ENCODE results near the gene SRGAP3. TPM values are rescaled to one million over a fixed set of nuclear protein-coding genes. Genes with fewer than 3 reads are reported as not detected.

Gene SRGAP3
- total RNA-seq, 2 experiments from 2014 or later = 2.8 to 3.2 TPM

DNA sequence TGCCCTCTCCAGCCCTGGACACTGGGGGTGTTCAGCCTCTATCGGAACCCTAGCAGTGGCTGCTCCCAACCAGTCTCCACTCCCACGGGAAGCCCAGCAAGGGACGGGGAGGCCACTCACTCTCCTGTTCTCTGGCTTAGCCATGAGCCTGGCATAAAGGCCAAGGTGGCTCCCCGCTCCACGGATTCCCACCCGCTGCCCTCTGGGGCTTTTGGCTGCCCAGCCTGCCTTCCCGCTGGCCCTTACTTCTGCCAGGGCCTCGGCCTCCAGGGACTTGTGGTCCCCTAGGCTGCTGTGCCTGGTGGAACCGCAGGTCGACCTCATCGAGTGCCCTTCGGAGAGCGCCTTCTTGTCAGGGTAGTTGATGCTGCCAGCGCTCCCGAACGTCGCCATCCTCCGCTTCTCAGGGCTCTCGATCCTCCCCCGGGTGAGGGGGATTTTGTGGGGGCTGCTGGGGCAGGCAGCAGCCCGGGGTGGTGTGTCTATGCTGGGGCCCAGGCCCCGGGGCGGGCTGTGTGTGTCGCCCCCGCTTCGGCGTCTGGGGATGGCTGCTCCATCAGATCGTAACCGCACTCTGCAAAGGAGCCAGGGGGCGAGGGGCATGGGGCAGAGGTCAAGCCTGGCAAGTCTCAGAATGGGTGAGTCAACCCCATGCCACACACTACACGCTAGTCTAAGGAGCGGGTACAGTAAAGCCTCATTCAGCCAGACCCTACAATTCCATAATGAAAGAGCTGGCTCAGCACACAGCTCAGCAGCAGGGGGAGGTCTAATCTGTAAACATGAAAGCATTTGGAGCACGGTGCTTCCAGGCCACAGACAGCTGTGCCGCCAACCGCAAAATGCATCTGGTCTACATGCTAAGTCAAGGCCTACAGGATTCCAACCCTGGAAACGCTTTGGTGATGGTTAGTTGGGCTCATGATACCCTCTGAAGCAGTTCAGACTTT lies 258.9 kb downstream of the SRGAP3 start:
- peaks cover 4% of the 10 kb centered on the region for H3K4me1 ChIP-seq (ENCODE audit: insufficient read depth, low read length)
- DNase-seq = no peak
- H3K9me3 ChIP-seq (ENCODE audit: control insufficient read depth in 1 of 2, insufficient read depth in 1 of 2, low read length in 2 of 2) = peaks cover 0 to 7% of the 10 kb centered on the region in 2 experiments
- no peaks in the 10 kb centered on the region for H3K27me3 Mint-ChIP-seq
- ChIA-PET POLR2A (no interaction called here), CTCF (no interaction called here)
- H3K27me3 ChIP-seq (ENCODE audit: control insufficient read depth in 1 of 2, insufficient read depth in 2 of 2, low read length in 2 of 2) = no peaks in the 10 kb centered on the region
- TF ChIP-seq, protein P1, sequence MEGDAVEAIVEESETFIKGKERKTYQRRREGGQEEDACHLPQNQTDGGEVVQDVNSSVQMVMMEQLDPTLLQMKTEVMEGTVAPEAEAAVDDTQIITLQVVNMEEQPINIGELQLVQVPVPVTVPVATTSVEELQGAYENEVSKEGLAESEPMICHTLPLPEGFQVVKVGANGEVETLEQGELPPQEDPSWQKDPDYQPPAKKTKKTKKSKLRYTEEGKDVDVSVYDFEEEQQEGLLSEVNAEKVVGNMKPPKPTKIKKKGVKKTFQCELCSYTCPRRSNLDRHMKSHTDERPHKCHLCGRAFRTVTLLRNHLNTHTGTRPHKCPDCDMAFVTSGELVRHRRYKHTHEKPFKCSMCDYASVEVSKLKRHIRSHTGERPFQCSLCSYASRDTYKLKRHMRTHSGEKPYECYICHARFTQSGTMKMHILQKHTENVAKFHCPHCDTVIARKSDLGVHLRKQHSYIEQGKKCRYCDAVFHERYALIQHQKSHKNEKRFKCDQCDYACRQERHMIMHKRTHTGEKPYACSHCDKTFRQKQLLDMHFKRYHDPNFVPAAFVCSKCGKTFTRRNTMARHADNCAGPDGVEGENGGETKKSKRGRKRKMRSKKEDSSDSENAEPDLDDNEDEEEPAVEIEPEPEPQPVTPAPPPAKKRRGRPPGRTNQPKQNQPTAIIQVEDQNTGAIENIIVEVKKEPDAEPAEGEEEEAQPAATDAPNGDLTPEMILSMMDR (IDR thresholded peaks at IDR 0.05) = no peak
- H3K36me3 Mint-ChIP-seq (ENCODE audit: low read depth) = no peaks in the 10 kb centered on the region
- H3K4me3 ChIP-seq (ENCODE audit: low read length) = no peak overlapping the region
- no peak overlapping the region for H3K27ac ChIP-seq (ENCODE audit: low read depth in 1 of 2, low read length in 2 of 2)
- no peaks in the 10 kb centered on the region for H3K36me3 ChIP-seq (ENCODE audit: insufficient read depth, low read length)
- peaks cover 5% of the 10 kb centered on the region for H3K4me1 Mint-ChIP-seq (ENCODE audit: low read depth)
- no peaks in the 10 kb centered on the region for H3K9me3 Mint-ChIP-seq
- no peak overlapping the region for H3K4me3 Mint-ChIP-seq
- H3K27ac Mint-ChIP-seq = no peak overlapping the region
- intact Hi-C loops (cut with DNase I, micrococcal nuclease) = no loop called here
- ATAC-seq (ENCODE audit: poor library complexity) = no peak

DNA sequence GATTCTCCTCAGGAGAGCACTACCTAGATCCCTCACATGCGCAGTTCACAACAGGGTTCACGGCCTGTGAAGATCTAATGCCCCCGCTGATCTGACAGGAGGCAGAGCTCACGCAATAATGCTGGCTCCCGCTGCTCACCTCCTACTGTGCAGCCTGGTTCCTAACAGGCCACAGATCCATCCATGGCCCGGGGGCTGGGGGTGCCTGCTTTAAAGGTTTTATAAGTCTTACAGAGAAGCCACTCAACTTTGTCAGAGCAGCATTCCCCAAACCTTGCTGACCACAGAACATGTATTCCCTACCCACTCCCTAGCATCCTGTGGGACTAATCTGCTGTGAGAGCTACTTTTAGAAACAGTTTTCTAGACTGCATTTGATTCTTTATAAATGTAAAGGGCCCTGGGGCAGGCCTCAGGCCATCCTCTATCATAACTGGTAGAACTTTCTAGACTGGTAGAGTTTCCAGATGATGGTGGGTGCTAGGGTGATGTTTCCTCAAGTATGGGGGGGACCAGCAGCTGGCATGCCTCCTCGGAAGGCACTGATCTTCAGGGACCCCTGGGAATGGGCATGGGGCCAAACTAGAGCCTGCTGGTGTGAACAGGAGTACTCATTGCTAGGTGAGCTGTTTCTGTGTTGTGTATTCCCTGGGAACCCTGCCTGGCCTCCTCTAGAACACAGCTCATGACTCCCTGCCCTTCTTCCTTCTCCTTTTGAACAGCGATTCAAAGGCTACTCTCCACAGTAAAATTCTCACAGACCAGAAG lies 260.5 kb downstream of the SRGAP3 start:
- H3K9me3 ChIP-seq (ENCODE audit: control insufficient read depth in 1 of 2, insufficient read depth in 1 of 2, low read length in 2 of 2) = peaks cover 0 to 7% of the 10 kb centered on the region in 2 experiments
- no peak overlapping the region for H3K4me3 Mint-ChIP-seq
- H3K36me3 Mint-ChIP-seq (ENCODE audit: low read depth) = no peaks in the 10 kb centered on the region
- intact Hi-C loops (cut with DNase I, micrococcal nuclease) = loop anchor here in 1 of 2 experiments (1.0 kb wide), 2 partner anchors 18 to 313 kb away; no protein-coding TSS in a partner anchor
- H3K27ac Mint-ChIP-seq = no peak overlapping the region
- no peaks in the 10 kb centered on the region for H3K9me3 Mint-ChIP-seq
- H3K36me3 ChIP-seq (ENCODE audit: insufficient read depth, low read length) = no peaks in the 10 kb centered on the region
- H3K27me3 Mint-ChIP-seq = no peaks in the 10 kb centered on the region
- ChIA-PET POLR2A (no interaction called here), CTCF (interaction anchor here (0.8 to 2.1 kb wide), 3 partner anchors 22 to 321 kb away, joined by 3 to 13 read pairs (median 3); no protein-coding TSS in a partner anchor)
- peaks cover 5% of the 10 kb centered on the region for H3K4me1 Mint-ChIP-seq (ENCODE audit: low read depth)
- no peak overlapping the region for H3K27ac ChIP-seq (ENCODE audit: low read depth in 1 of 2, low read length in 2 of 2)
- no peak for ATAC-seq (ENCODE audit: poor library complexity)
- TF ChIP-seq, protein P1 (IDR thresholded peaks at IDR 0.05) = no peak
- no peak for DNase-seq
- H3K4me3 ChIP-seq (ENCODE audit: low read length) = no peak overlapping the region
- H3K4me1 ChIP-seq (ENCODE audit: insufficient read depth, low read length) = peaks cover 4% of the 10 kb centered on the region
- no peaks in the 10 kb centered on the region for H3K27me3 ChIP-seq (ENCODE audit: control insufficient read depth in 1 of 2, insufficient read depth in 2 of 2, low read length in 2 of 2)

DNA sequence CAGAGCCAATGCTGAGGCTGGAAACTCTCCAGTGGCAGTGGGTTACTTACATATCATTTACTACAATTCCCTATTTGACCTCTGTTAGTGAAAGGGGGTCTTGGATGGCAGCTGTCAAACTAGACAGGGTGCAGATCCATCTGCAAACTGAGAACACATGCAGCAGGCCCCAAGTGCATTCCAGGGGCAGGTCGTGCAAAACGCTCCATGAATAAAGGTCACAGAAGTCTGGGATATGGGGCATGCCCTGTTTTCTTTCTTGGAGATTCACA lies 261.1 kb downstream of the SRGAP3 start:
- intact Hi-C loops (cut with DNase I, micrococcal nuclease) = loop anchor here in 1 of 2 experiments (1.0 kb wide), 2 partner anchors 17 to 314 kb away; no protein-coding TSS in a partner anchor
- Mint-ChIP-seq H3K4me1 (ENCODE audit: low read depth) (peaks cover 5% of the 10 kb centered on the region), H3K27ac (no peak overlapping the region), H3K27me3 (no peaks in the 10 kb centered on the region), H3K4me3 (no peak overlapping the region), H3K9me3 (no peaks in the 10 kb centered on the region), H3K36me3 (ENCODE audit: low read depth) (no peaks in the 10 kb centered on the region)
- ChIA-PET POLR2A (interaction anchor here (0.5 kb wide), 1 partner anchor 571 kb away, joined by 3 read pairs; no protein-coding TSS in a partner anchor), CTCF (interaction anchor here (0.6 to 2.1 kb wide), 6 partner anchors 17 to 392 kb away, joined by 3 to 13 read pairs (median 3); no protein-coding TSS in a partner anchor)
- peaks cover 0 to 7% of the 10 kb centered on the region in 2 experiments for H3K9me3 ChIP-seq (ENCODE audit: control insufficient read depth in 1 of 2, insufficient read depth in 1 of 2, low read length in 2 of 2)
- no peak overlapping the region for H3K27ac ChIP-seq (ENCODE audit: low read depth in 1 of 2, low read length in 2 of 2)
- peaks cover 4% of the 10 kb centered on the region for H3K4me1 ChIP-seq (ENCODE audit: insufficient read depth, low read length)
- H3K4me3 ChIP-seq (ENCODE audit: low read length) = no peak overlapping the region
- no peaks in the 10 kb centered on the region for H3K27me3 ChIP-seq (ENCODE audit: control insufficient read depth in 1 of 2, insufficient read depth in 2 of 2, low read length in 2 of 2)
- no peak for DNase-seq
- TF ChIP-seq, protein P1 (IDR thresholded peaks at IDR 0.05) = no peak
- no peak for ATAC-seq (ENCODE audit: poor library complexity)
- no peaks in the 10 kb centered on the region for H3K36me3 ChIP-seq (ENCODE audit: insufficient read depth, low read length)
